OCI-LY1 (cell line): ENCODE measurements around the gene CUX1.

Experiments used
- EZH2 ChIP-seq: fragments of 200-600 bp; sonication (generic), shearing (Covaris generic); IDR thresholded peaks from 2 replicates; pipeline ENCODE4 v1.8.0; 2017; ENCODE audit warnings: borderline replicate concordance, mixed run types, mild to moderate bottlenecking, antibody characterized with exemption, low read length, moderate library complexity, mixed read lengths
- TF ChIP-seq, protein P1 (sequence below): fragments of 200-600 bp; sonication (generic), shearing (Covaris generic); IDR thresholded peaks from 2 replicates; pipeline ENCODE4 v1.5.1; 2017; ENCODE audit warnings: mild to moderate bottlenecking, antibody characterized with exemption, low read length, moderate library complexity, mixed read lengths

DNA sequence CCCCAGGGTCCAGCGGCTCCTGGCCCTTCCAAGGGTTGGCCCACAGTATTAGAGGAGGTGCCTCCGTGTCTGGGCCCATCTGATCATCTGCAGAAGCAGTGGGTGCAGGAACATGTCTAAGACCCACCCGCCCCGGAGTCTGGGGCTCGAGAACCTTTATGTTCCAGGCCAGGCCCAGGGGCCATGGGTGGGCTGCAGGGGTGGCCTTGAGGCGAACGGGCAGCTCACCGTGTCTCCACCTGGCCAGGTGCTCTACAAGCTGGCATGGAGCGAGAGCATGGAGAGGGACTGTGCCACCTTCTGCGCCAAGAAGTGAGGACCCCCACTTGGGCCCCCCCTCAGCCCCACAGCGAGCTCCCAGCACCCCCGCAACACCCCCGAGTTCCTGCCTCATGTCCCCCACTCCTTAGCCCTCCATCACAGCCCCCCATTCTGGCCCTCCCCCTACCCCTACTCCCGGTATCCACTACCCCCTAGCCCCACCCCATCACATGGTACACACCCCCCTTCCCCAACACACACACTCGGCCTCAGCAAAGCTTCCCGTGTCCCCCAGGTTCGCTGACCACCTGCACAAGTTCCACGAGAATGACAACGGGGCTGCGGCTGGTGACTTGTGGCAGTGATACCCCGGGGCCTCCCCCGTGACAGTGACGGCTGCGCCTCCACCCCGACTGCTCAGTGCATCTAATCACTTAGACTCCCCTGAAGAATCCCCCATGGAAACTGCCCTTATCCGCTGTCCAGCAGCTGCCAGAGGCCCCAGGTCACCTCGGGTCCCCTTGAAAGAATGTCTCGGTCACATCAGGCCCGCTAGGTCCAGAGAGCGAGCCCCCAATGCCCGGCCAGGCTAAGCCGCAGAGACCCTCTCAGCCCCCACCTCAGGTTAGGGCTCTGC, 465.3 kb downstream of the CUX1 start:
- TF ChIP-seq, protein P1, sequence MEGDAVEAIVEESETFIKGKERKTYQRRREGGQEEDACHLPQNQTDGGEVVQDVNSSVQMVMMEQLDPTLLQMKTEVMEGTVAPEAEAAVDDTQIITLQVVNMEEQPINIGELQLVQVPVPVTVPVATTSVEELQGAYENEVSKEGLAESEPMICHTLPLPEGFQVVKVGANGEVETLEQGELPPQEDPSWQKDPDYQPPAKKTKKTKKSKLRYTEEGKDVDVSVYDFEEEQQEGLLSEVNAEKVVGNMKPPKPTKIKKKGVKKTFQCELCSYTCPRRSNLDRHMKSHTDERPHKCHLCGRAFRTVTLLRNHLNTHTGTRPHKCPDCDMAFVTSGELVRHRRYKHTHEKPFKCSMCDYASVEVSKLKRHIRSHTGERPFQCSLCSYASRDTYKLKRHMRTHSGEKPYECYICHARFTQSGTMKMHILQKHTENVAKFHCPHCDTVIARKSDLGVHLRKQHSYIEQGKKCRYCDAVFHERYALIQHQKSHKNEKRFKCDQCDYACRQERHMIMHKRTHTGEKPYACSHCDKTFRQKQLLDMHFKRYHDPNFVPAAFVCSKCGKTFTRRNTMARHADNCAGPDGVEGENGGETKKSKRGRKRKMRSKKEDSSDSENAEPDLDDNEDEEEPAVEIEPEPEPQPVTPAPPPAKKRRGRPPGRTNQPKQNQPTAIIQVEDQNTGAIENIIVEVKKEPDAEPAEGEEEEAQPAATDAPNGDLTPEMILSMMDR, result no peak
- TF ChIP-seq EZH2, result no peak
